ENCODE results near the gene PLEKHD1. TPM values are rescaled to one million over a fixed set of nuclear protein-coding genes. Genes with fewer than 3 reads are reported as not detected.

PLEKHD1 gene
- total RNA-seq, 1 donor from 2014 or later, result 0.05 TPM

GRCh38 chr14:69569859-69570258 lies 85.3 kb downstream of the PLEKHD1 start:
- DNase-seq (ENCODE audit: low read depth), result no peak
- H3K27ac Mint-ChIP-seq (ENCODE audit: unreplicated experiment), result no peak overlapping the region
- no peak overlapping the region for H3K4me3 Mint-ChIP-seq (ENCODE audit: unreplicated experiment)

GRCh38 chr14:69570836-69571330 lies 86.4 kb downstream of the PLEKHD1 start:
- no peak overlapping the region for H3K9ac ChIP-seq (ENCODE audit: low read length)
- Mint-ChIP-seq H3K27me3 (ENCODE audit: low read depth, unreplicated experiment) (peaks cover 70% of the 10 kb centered on the region), H3K27ac (ENCODE audit: unreplicated experiment) (no peak overlapping the region), H3K4me1 (ENCODE audit: low read depth, unreplicated experiment) (peaks cover 3% of the 10 kb centered on the region), H3K9me3 (ENCODE audit: unreplicated experiment) (peaks cover 2% of the 10 kb centered on the region), H3K36me3 (ENCODE audit: low read depth, unreplicated experiment) (peaks cover 2% of the 10 kb centered on the region), H3K4me3 (ENCODE audit: unreplicated experiment) (no peak overlapping the region)
- peaks cover 3% of the 10 kb centered on the region for H3K4me1 ChIP-seq (ENCODE audit: insufficient read depth, low read length)
- H3K79me2 ChIP-seq (ENCODE audit: insufficient read depth, low read length), result no peaks in the 10 kb centered on the region
- H3K4me3 ChIP-seq (ENCODE audit: insufficient read depth, low read depth, low read length), result no peak overlapping the region
- no peak overlapping the region for H3K27ac ChIP-seq (ENCODE audit: low read depth, low read length)
- no peaks in the 10 kb centered on the region for H3K36me3 ChIP-seq (ENCODE audit: insufficient read depth, low read length)
- no peak for TF ChIP-seq EZH2 (IDR thresholded peaks at IDR 0.05; ENCODE audit: insufficient read depth, low read length)
- no peak for TF ChIP-seq CTCF (IDR thresholded peaks at IDR 0.05; ENCODE audit: insufficient read depth, low read depth, low read length)
- no peaks in the 10 kb centered on the region for H4K20me1 ChIP-seq (ENCODE audit: insufficient read depth, low read length)
- DNase-seq (ENCODE audit: low read depth) (no peak), FAIRE-seq (no peak)
- H3K27me3 ChIP-seq (ENCODE audit: insufficient read depth, low read length), result peaks cover 67% of the 10 kb centered on the region
- H2AFZ ChIP-seq (ENCODE audit: low read depth, low read length), result no peak overlapping the region
- no peak overlapping the region for H3K4me2 ChIP-seq (ENCODE audit: low read length)
- no peaks in the 10 kb centered on the region for H3K9me3 ChIP-seq (ENCODE audit: insufficient read depth, low read depth, low read length)

More at GRCh38 chr14:69569859-69570258, 85.3 kb downstream of the PLEKHD1 start:
- FAIRE-seq, result no peak
- no peak for TF ChIP-seq EZH2 (IDR thresholded peaks at IDR 0.05; ENCODE audit: insufficient read depth, low read length)
- TF ChIP-seq CTCF (IDR thresholded peaks at IDR 0.05; ENCODE audit: insufficient read depth, low read depth, low read length), result no peak
- Histone ChIP-seq H4K20me1 (ENCODE audit: insufficient read depth, low read length) (no peaks in the 10 kb centered on the region), H3K4me2 (ENCODE audit: low read length) (no peak overlapping the region), H3K27me3 (ENCODE audit: insufficient read depth, low read length) (peaks cover 74% of the 10 kb centered on the region), H3K9me3 (ENCODE audit: insufficient read depth, low read depth, low read length) (no peaks in the 10 kb centered on the region), H3K79me2 (ENCODE audit: insufficient read depth, low read length) (no peaks in the 10 kb centered on the region), H3K9ac (ENCODE audit: low read length) (no peak overlapping the region), H3K27ac (ENCODE audit: low read depth, low read length) (no peak overlapping the region), H3K36me3 (ENCODE audit: insufficient read depth, low read length) (no peaks in the 10 kb centered on the region), H3K4me3 (ENCODE audit: insufficient read depth, low read depth, low read length) (no peak overlapping the region), H3K4me1 (ENCODE audit: insufficient read depth, low read length) (peaks cover 3% of the 10 kb centered on the region), H2AFZ (ENCODE audit: low read depth, low read length) (no peak overlapping the region)
- Mint-ChIP-seq H3K9me3 (ENCODE audit: unreplicated experiment) (peaks cover 2% of the 10 kb centered on the region), H3K27me3 (ENCODE audit: low read depth, unreplicated experiment) (peaks cover 75% of the 10 kb centered on the region), H3K4me1 (ENCODE audit: low read depth, unreplicated experiment) (peaks cover 3% of the 10 kb centered on the region), H3K36me3 (ENCODE audit: low read depth, unreplicated experiment) (peaks cover 2% of the 10 kb centered on the region)

- no peaks in the 10 kb centered on the region for H4K20me1 ChIP-seq (ENCODE audit: insufficient read depth, low read length)
- H3K4me1 Mint-ChIP-seq (ENCODE audit: low read depth, unreplicated experiment), result peaks cover 3% of the 10 kb centered on the region
- peaks cover 3% of the 10 kb centered on the region for H3K4me1 ChIP-seq (ENCODE audit: insufficient read depth, low read length)
- H3K4me2 ChIP-seq (ENCODE audit: low read length), result peak overlapping the region; percentile 54
- H3K36me3 ChIP-seq (ENCODE audit: insufficient read depth, low read length), result no peaks in the 10 kb centered on the region
- H3K9ac ChIP-seq (ENCODE audit: low read length), result no peak overlapping the region
- no peaks in the 10 kb centered on the region for H3K9me3 ChIP-seq (ENCODE audit: insufficient read depth, low read depth, low read length)
- peaks cover 2% of the 10 kb centered on the region for H3K9me3 Mint-ChIP-seq (ENCODE audit: unreplicated experiment)
- H3K79me2 ChIP-seq (ENCODE audit: insufficient read depth, low read length), result no peaks in the 10 kb centered on the region
- peaks cover 2% of the 10 kb centered on the region for H3K36me3 Mint-ChIP-seq (ENCODE audit: low read depth, unreplicated experiment)
- no peak overlapping the region for H3K27ac Mint-ChIP-seq (ENCODE audit: unreplicated experiment)
- H2AFZ ChIP-seq (ENCODE audit: low read depth, low read length), result no peak overlapping the region
- no peak for FAIRE-seq
- H3K4me3 ChIP-seq (ENCODE audit: insufficient read depth, low read depth, low read length), result no peak overlapping the region
- peaks cover 70% of the 10 kb centered on the region for H3K27me3 Mint-ChIP-seq (ENCODE audit: low read depth, unreplicated experiment)
- no peak overlapping the region for H3K4me3 Mint-ChIP-seq (ENCODE audit: unreplicated experiment)
- H3K27ac ChIP-seq (ENCODE audit: low read depth, low read length), result no peak overlapping the region
- peak; percentile 64 for TF ChIP-seq EZH2 (IDR thresholded peaks at IDR 0.05; ENCODE audit: insufficient read depth, low read length)
- no peak for TF ChIP-seq CTCF (IDR thresholded peaks at IDR 0.05; ENCODE audit: insufficient read depth, low read depth, low read length)
- no peak for DNase-seq (ENCODE audit: low read depth)
- peaks cover 71% of the 10 kb centered on the region for H3K27me3 ChIP-seq (ENCODE audit: insufficient read depth, low read length)
Measured at GRCh38 chr14:69571449-69572029, 87.0 kb downstream of the PLEKHD1 start.
